Fibroblast of mammary gland (primary cell): Measurements from ENCODE around the gene TRPV6.

Source experiments
- DNase-seq: peaks from one replicate; pipeline ENCODE4 v3.0.0-alpha.2; 2010; ENCODE audit warnings: low read depth
- H3K4me3 ChIP-seq: 2 replicates; pipeline ENCODE4 v1.5.1; 2011; ENCODE audit warnings: low read depth, mild to moderate bottlenecking, low read length, moderate library complexity; ENCODE audit not compliant: control insufficient read depth
- CTCF ChIP-seq: conservative IDR thresholded peaks from 2 replicates; pipeline ENCODE4 v1.5.1; 2011; ENCODE audit warnings: low read depth, low read length, inconsistent platforms; ENCODE audit not compliant: control insufficient read depth, insufficient read depth

The TRPV6 gene

GRCh38 chr7:142927949-142928348, 42.4 kb upstream of the TRPV6 start:
- DNase-seq = no peak
- no peak overlapping the region for H3K4me3 ChIP-seq
- TF ChIP-seq CTCF = no peak

GRCh38 chr7:142927085-142927745, 41.7 kb upstream of the TRPV6 start:
- no peak for TF ChIP-seq CTCF
- DNase-seq = no peak
- no peak overlapping the region for H3K4me3 ChIP-seq

- no peak overlapping the region for H3K4me3 ChIP-seq
- TF ChIP-seq CTCF = no peak
- no peak for DNase-seq
Observed at GRCh38 chr7:142925413-142925812, 39.9 kb upstream of the TRPV6 start.

- TF ChIP-seq CTCF = no peak
- DNase-seq = no peak
- H3K4me3 ChIP-seq = no peak overlapping the region
Observed at GRCh38 chr7:142923391-142923790, 37.8 kb upstream of the TRPV6 start.

- TF ChIP-seq CTCF = no peak
- no peak overlapping the region for H3K4me3 ChIP-seq
- DNase-seq = no peak
Observed at GRCh38 chr7:142919656-142920055, 34.1 kb upstream of the TRPV6 start.

GRCh38 chr7:142918901-142919300, 33.4 kb upstream of the TRPV6 start:
- DNase-seq = no peak
- no peak overlapping the region for H3K4me3 ChIP-seq
- TF ChIP-seq CTCF = no peak

- no peak for DNase-seq
- H3K4me3 ChIP-seq = no peak overlapping the region
- no peak for TF ChIP-seq CTCF
Observed at GRCh38 chr7:142917447-142917846, 31.9 kb upstream of the TRPV6 start.
